ENCODE data around the gene OXT.
A peak's percentile ranks its signal among the peaks of the same experiment; 100 is the strongest.

The OXT gene

GRCh38 chr20:3084283-3084985, 13.0 kb downstream of the OXT start, which contains the start of gene AVP:
Gene AVP (minus strand): TSS chr20:3084724. CDS start chr20:3084674, 50 bp downstream.
- DNase-seq (ENCODE audit: low read depth in 2 of 2, low spot score in 1 of 2): no peak

- DNase-seq (ENCODE audit: low read depth in 2 of 2, low spot score in 1 of 2): no peak
These were observed 13.6 kb downstream of the OXT start for GRCh38 chr20:3084986-3085360.

- no peak for DNase-seq (ENCODE audit: low read depth in 2 of 2, low spot score in 1 of 2)
These were observed 14.2 kb downstream of the OXT start for GRCh38 chr20:3085571-3086072.

GRCh38 chr20:3088031-3088430, 16.6 kb downstream of the OXT start:
- no peak for DNase-seq (ENCODE audit: low read depth in 2 of 2, low spot score in 1 of 2)

- DNase-seq (ENCODE audit: low read depth in 2 of 2, low spot score in 1 of 2): no peak
These were observed 19.1 kb downstream of the OXT start for GRCh38 chr20:3090565-3090964.

- peak in 1 of 2 donors; percentile 12 for DNase-seq (ENCODE audit: low read depth in 2 of 2, low spot score in 1 of 2)
These were observed 21.4 kb downstream of the OXT start for GRCh38 chr20:3092611-3093379.

GRCh38 chr20:3093861-3094361, 22.5 kb downstream of the OXT start:
- DNase-seq (ENCODE audit: low read depth in 2 of 2, low spot score in 1 of 2): no peak

GRCh38 chr20:3094848-3095629, 23.6 kb downstream of the OXT start:
- no peak for DNase-seq (ENCODE audit: low read depth in 2 of 2, low spot score in 1 of 2)

- no peak for DNase-seq (ENCODE audit: low read depth in 2 of 2, low spot score in 1 of 2)
These were observed 29.1 kb downstream of the OXT start for GRCh38 chr20:3100480-3100879.

GRCh38 chr20:3101251-3101650, 29.8 kb downstream of the OXT start:
- DNase-seq (ENCODE audit: low read depth in 2 of 2, low spot score in 1 of 2): no peak

GRCh38 chr20:3101737-3102574, 30.5 kb downstream of the OXT start:
- DNase-seq (ENCODE audit: low read depth in 2 of 2, low spot score in 1 of 2): peak; percentile 29 to 33

- DNase-seq (ENCODE audit: low read depth in 2 of 2, low spot score in 1 of 2): no peak
These were observed 31.4 kb downstream of the OXT start for GRCh38 chr20:3102575-3103368.

- no peak for DNase-seq (ENCODE audit: low read depth in 2 of 2, low spot score in 1 of 2)
These were observed 32.1 kb downstream of the OXT start for GRCh38 chr20:3103369-3104032.

- DNase-seq (ENCODE audit: low read depth in 2 of 2, low spot score in 1 of 2): no peak
These were observed 34.1 kb downstream of the OXT start for GRCh38 chr20:3105256-3106137.

GRCh38 chr20:3106185-3106584, 34.8 kb downstream of the OXT start:
- DNase-seq (ENCODE audit: low read depth in 2 of 2, low spot score in 1 of 2): no peak

GRCh38 chr20:3106658-3107463, 35.4 kb downstream of the OXT start:
- no peak for DNase-seq (ENCODE audit: low read depth in 2 of 2, low spot score in 1 of 2)

GRCh38 chr20:3107464-3108025, 36.1 kb downstream of the OXT start:
- no peak for DNase-seq (ENCODE audit: low read depth in 2 of 2, low spot score in 1 of 2)
